GM23248 (cell line): Measurements from ENCODE around the gene SLC29A2. TPM values are rescaled to one million over a fixed set of nuclear protein-coding genes. Genes with fewer than 3 reads are reported as not detected.

ENCODE experiments used
- DNase-seq: peaks from one replicate; pipeline ENCODE4 v3.0.0-alpha.2; 2015
- H2AFZ ChIP-seq: fragments of 200-600 bp; sonication (generic); 2 replicates; pipeline ENCODE4 v1.6.1; 2016; ENCODE audit warnings: antibody characterized with exemption
- H3F3A ChIP-seq: fragments of 200-600 bp; sonication (generic); 2 replicates; pipeline ENCODE4 v1.6.1; 2016; ENCODE audit warnings: mild to moderate bottlenecking, antibody characterized with exemption, mixed run types; ENCODE audit not compliant: insufficient read depth
- H3K27ac ChIP-seq: fragments of 200-600 bp; sonication (generic); 2 replicates; pipeline ENCODE4 v1.5.1; 2016; ENCODE audit warnings: mild to moderate bottlenecking
- H3K27me3 ChIP-seq: fragments of 200-600 bp; sonication (generic); replicated peaks from 2 replicates; pipeline ENCODE4 v1.6.1; 2016; ENCODE audit warnings: mild to moderate bottlenecking; ENCODE audit not compliant: insufficient read depth
- H3K36me3 ChIP-seq: fragments of 200-600 bp; sonication (generic); 2 replicates; pipeline ENCODE4 v1.6.1; 2016; ENCODE audit warnings: low read depth, mild to moderate bottlenecking
- H3K4me1 ChIP-seq: fragments of 200-600 bp; sonication (generic); 2 replicates; pipeline ENCODE4 v1.6.1; 2016; ENCODE audit warnings: mild to moderate bottlenecking; ENCODE audit not compliant: insufficient read depth
- H3K4me2 ChIP-seq: fragments of 200-600 bp; sonication (generic); one replicate; pipeline ENCODE4 v1.6.1; 2016; ENCODE audit warnings: mild to moderate bottlenecking; ENCODE audit not compliant: unreplicated experiment
- H3K4me3 ChIP-seq: fragments of 200-600 bp; sonication (generic); 2 replicates; pipeline ENCODE4 v1.5.1; 2016; ENCODE audit warnings: mild to moderate bottlenecking
- H3K79me2 ChIP-seq: fragments of 200-600 bp; sonication (generic); 2 replicates; pipeline ENCODE4 v1.6.1; 2016; ENCODE audit warnings: mild to moderate bottlenecking; ENCODE audit not compliant: insufficient read depth
- H3K9ac ChIP-seq: fragments of 200-600 bp; sonication (generic); 2 replicates; pipeline ENCODE4 v1.6.1; 2016; ENCODE audit warnings: mild to moderate bottlenecking
- H3K9me2 ChIP-seq: fragments of 200-600 bp; sonication (generic); 2 replicates; pipeline ENCODE4 v1.6.1; 2016; ENCODE audit warnings: mixed run types, mild to moderate bottlenecking, moderate library complexity; ENCODE audit not compliant: insufficient read depth
- H3K9me3 ChIP-seq: fragments of 200-600 bp; sonication (generic); one replicate; pipeline ENCODE4 v1.6.1; 2017; ENCODE audit warnings: low read depth
- H4K20me1 ChIP-seq: fragments of 200-600 bp; sonication (generic); 2 replicates; pipeline ENCODE4 v1.6.0; 2016; ENCODE audit not compliant: insufficient read depth
- EZH2 ChIP-seq: fragments of 200-600 bp; sonication (generic); IDR thresholded peaks from 2 replicates; pipeline ENCODE4 v1.6.1; 2018; ENCODE audit warnings: antibody characterized with exemption, mild to moderate bottlenecking; ENCODE audit not compliant: insufficient read depth, poor library complexity, severe bottlenecking
- EZH2phosphoT487 ChIP-seq: fragments of 200-600 bp; sonication (generic); IDR thresholded peaks from 2 replicates; pipeline ENCODE4 v1.6.1; 2018; ENCODE audit warnings: antibody characterized with exemption, moderate library complexity, mild to moderate bottlenecking, low read depth; ENCODE audit not compliant: insufficient read depth
- WGBS, 2 experiments: methylation state at CpG; one replicate each; pipeline ENCODE4 v1.1.6; 2015 to 2017; ENCODE audit warnings: low lambda C conversion rate in 2 of 2, low coverage in 1 of 2; ENCODE audit errors: missing lambda C conversion rate in 2 of 2; 5-methylcytosine and 5-hydroxymethylcytosine counted together
- in situ Hi-C: fragments of 300-500 bp; cut with MboI; formaldehyde crosslinking; loops from 2 replicates; pipeline ENCODE4 v1.15.0; 2020
- polyA plus RNA-seq: library from polyadenylated mRNA; unstranded; fragments of >200 nt; fragmentation: Nextera tagmentation; extraction: Ambion mirVana; gene quantifications from 2 replicates; pipeline ENCODE4 v1.2.1, GENCODE V29; 2016
- total RNA-seq: library from RNA; depleted of rRNA; stranded (reverse); fragments of >200 nt; shearing (Covaris generic); gene quantifications from 2 replicates; pipeline ENCODE4 v1.2.3, GENCODE V29; 2014

SLC29A2 gene
- total and polyA plus RNA-seq, 2 experiments from 2014 or later, result not detected

DNA sequence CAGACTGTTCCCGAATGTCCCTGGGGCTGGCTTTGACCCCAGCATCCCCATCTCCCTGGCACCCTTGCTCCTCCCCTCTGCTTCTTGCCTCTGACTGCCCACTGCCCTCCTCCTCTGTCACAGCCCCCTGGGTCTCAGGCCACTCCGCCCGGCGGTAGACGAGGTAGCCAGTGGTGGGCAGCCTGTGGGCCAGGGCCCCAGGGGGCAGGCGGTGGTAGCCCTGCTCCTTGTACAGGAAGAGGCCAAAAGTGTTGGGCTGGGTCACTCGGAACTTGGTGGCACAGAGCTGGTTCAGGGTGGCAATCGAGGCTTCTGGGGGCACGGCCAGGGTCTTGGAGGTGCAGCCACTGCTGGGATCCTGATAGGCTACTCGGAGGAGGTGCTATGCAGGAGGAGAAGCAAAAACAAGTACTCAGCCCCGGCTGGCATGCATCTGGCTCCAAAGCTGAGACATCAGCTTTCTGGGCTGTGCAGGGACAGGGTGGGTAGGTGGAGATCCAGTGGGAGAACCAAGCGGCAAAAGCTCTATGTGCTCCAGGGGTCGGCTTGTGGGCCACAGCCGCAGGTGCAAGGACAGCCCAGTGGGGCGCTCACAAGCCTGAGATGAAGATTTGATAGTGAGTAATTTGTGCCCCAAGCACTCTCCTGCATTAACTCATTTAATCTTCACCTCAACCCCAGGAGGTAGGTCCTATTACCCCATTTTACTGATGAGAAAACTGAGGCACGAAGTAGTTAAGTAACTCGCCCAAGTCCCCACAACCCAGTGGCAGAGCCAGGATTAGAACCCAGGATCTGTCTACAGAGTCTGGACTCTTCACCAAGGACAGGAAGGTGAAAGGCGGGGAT, 39.0 kb downstream of the SLC29A2 start:
- no peak for DNase-seq
- 75 to 76% methylated on average over 18 of the region's 18 CpGs for WGBS, 2 experiments
- no peak overlapping the region for H2AFZ ChIP-seq
- no peak overlapping the region for H3K4me2 ChIP-seq
- H3K27ac ChIP-seq, result no peak overlapping the region
- no peaks in the 10 kb centered on the region for H3K27me3 ChIP-seq
- no peaks in the 10 kb centered on the region for H3K9me2 ChIP-seq
- H4K20me1 ChIP-seq, result no peaks in the 10 kb centered on the region
- H3F3A ChIP-seq, result peaks cover 41% of the 10 kb centered on the region
- H3K4me3 ChIP-seq, result no peak overlapping the region
- no peak overlapping the region for H3K9ac ChIP-seq
- H3K9me3 ChIP-seq, result no peaks in the 10 kb centered on the region
- H3K4me1 ChIP-seq, result peaks cover 26% of the 10 kb centered on the region
- in situ Hi-C loops, result no loop called here
- H3K79me2 ChIP-seq, result peaks cover 39% of the 10 kb centered on the region
- no peaks in the 10 kb centered on the region; the same call in 1 of the 2 replicates for H3K36me3 ChIP-seq
- no peak for TF ChIP-seq EZH2phosphoT487
- TF ChIP-seq EZH2, result no peak

DNA sequence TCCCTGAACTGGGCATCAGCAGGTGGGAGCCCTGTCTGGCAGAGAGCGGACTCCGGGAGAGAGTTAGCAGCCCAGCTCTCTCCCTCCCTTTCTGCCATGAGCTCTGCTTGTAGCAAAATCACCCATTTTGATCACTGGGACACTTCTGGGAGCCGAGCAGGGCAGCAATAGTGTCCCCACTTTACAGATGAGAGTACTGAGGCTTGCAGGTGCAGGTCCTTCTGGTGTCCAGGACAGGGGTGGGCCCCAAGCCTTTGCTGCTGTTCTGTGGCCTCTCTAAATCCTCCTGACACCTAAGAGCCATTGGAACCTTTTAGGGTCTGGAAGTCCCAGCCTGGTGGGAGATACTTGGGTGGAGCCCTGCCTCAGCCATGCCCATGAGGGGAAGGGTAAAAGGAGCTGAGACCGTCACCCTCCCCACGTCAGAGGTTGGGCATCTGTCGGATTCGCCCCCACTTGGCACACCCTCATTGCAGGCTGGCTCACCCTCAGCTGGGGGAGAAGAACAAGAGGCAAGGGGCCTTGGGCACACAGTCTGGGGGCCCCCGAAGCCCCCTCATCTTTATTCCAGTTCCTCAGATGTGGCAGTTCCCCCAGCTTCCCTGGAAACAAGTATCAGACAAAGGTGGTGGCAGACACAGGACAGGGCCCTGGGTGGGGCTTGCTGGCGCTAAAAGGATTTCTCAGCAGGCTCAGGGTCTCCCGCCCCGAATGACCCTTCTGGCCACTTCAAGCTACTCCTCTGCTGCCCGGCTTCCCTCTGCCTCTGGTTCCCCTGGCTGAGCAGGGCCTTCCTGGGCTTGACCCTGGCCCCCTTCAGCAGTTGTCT, 39.8 kb downstream of the SLC29A2 start:
- 89 to 92% methylated on average over 12 of the region's 12 CpGs for WGBS, 2 experiments
- H3K9ac ChIP-seq, result no peak overlapping the region
- in situ Hi-C loops, result no loop called here

DNA sequence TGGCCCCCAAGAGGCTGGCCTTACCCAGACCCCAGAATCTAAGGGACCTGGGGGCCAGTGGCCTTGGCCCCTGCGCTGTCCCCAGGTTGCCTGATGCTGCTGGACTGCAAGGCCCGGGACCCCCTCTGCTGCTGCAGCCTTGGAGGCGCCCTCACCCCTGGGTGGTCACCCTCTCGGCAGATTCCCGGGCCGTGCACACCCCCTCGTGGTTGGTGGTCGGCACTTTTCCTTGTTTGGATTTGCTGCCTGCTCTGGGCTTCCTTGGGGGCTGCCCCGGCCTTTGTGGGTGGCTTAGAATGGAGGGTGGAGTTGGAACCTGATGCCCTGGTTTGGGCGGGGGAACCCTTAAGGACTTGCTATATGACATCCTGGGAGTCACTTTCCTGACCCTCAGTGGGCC, 40.6 kb downstream of the SLC29A2 start:
- H3K9me3 ChIP-seq, result no peaks in the 10 kb centered on the region

More for the DNA sequence above, 39.8 kb downstream of the SLC29A2 start:
- no peak overlapping the region for H3K4me3 ChIP-seq
- peaks cover 23% of the 10 kb centered on the region for H3K4me1 ChIP-seq
- no peak for TF ChIP-seq EZH2phosphoT487
- no peak for TF ChIP-seq EZH2
- no peak for DNase-seq
- H3K9me2 ChIP-seq, result no peaks in the 10 kb centered on the region
- no peaks in the 10 kb centered on the region for H3K9me3 ChIP-seq
- no peak overlapping the region for H2AFZ ChIP-seq
- no peaks in the 10 kb centered on the region for H4K20me1 ChIP-seq
- no peak overlapping the region for H3K27ac ChIP-seq
- H3K36me3 ChIP-seq, result no peaks in the 10 kb centered on the region; the same call in 1 of the 2 replicates
- no peak overlapping the region for H3K4me2 ChIP-seq
- peaks cover 39% of the 10 kb centered on the region for H3K79me2 ChIP-seq
- peaks cover 39% of the 10 kb centered on the region for H3F3A ChIP-seq
- H3K27me3 ChIP-seq, result no peaks in the 10 kb centered on the region

DNA sequence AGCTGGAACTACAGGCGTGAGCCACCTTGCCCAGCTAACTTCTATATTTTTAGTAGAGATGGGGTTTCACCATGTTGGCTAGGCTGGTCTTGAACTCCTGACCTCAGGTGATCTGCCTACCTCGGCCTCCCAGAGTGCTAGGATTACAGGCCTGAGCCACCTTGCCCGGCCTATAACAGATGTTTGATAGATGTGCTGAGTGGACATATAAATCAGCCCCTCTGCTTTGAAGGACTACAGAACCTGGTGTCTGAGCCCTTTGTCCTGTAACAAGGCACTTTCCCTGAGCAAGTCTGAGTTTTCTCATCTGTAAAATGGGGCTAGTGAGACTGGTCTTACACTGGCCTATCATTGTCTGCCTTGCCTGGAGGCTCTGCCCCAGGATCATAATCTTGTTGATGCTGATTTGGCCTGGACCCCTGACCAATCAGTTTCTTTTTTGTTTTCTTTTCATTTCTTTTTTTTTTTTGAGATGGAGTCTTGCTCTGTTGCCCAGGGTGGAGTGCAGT, 42.3 kb downstream of the SLC29A2 start:
- no peak overlapping the region for H3K4me3 ChIP-seq
- DNase-seq, result no peak
- no peaks in the 10 kb centered on the region for H3K9me2 ChIP-seq
- WGBS, 2 experiments, result 74 to 81% methylated on average over 3 of the region's 3 CpGs
- H3K9me3 ChIP-seq, result no peaks in the 10 kb centered on the region
- peak overlapping the region; percentile 95 for H3K27ac ChIP-seq
- H2AFZ ChIP-seq, result no peak overlapping the region
- no peak overlapping the region for H3K4me2 ChIP-seq
- H3K79me2 ChIP-seq, result peaks cover 20% of the 10 kb centered on the region
- H3F3A ChIP-seq, result peaks cover 41% of the 10 kb centered on the region
- H3K27me3 ChIP-seq, result no peaks in the 10 kb centered on the region
- in situ Hi-C loops, result no loop called here
- TF ChIP-seq EZH2 (no peak), EZH2phosphoT487 (no peak)
- peaks cover 46% of the 10 kb centered on the region for H3K4me1 ChIP-seq
- H4K20me1 ChIP-seq, result no peaks in the 10 kb centered on the region
- H3K36me3 ChIP-seq, result no peaks in the 10 kb centered on the region; the same call in 1 of the 2 replicates
- peak overlapping the region; percentile 76; the same call in 1 of the 2 replicates for H3K9ac ChIP-seq

More for the DNA sequence above, 40.6 kb downstream of the SLC29A2 start:
- Histone ChIP-seq H3F3A (peaks cover 39% of the 10 kb centered on the region), H2AFZ (no peak overlapping the region), H3K79me2 (peaks cover 37% of the 10 kb centered on the region), H3K9me2 (no peaks in the 10 kb centered on the region), H3K27me3 (no peaks in the 10 kb centered on the region), H3K27ac (no peak overlapping the region), H3K4me3 (no peak overlapping the region), H3K9ac (no peak overlapping the region), H3K4me2 (no peak overlapping the region), H4K20me1 (no peaks in the 10 kb centered on the region), H3K36me3 (no peaks in the 10 kb centered on the region; the same call in 1 of the 2 replicates), H3K4me1 (peaks cover 29% of the 10 kb centered on the region)
- 73 to 74% methylated on average over 10 of the region's 10 CpGs for WGBS, 2 experiments
- no peak for TF ChIP-seq EZH2
- no peak for TF ChIP-seq EZH2phosphoT487
- no peak for DNase-seq
- in situ Hi-C loops, result no loop called here
